T-helper 2 cell treated with Interferon-gamma antibody and Interleukin-4, amounts not matched to agents 100 ng/mL and 5 ng/mL, for 36 hours (primary cell): ENCODE data around the gene ACTR1B. TPM values are rescaled to one million over a fixed set of nuclear protein-coding genes. Genes with fewer than 3 reads are reported as not detected.
"Not testable (repeated sequence)": the region's sequence is repeated elsewhere in the genome, so short reads cannot be mapped to it uniquely, and the experiment has no call there.

ENCODE experiments used
- intact Hi-C: fragments of 100-400 bp; cut with micrococcal nuclease; formaldehyde crosslinking; loops from one replicate; pipeline ENCODE4 v1.15.1; 2023
- total RNA-seq: library from RNA; stranded (reverse); gene quantifications from 2 replicates; pipeline ENCODE4 v1.2.3, GENCODE V29; 2022

Gene ACTR1B
- total RNA-seq, 1 donor from 2014 or later: 77.0 TPM

GRCh38 chr2:97691166-97691565 lies 27.3 kb upstream of the ACTR1B start:
- intact Hi-C loops: no loop called here

DNA sequence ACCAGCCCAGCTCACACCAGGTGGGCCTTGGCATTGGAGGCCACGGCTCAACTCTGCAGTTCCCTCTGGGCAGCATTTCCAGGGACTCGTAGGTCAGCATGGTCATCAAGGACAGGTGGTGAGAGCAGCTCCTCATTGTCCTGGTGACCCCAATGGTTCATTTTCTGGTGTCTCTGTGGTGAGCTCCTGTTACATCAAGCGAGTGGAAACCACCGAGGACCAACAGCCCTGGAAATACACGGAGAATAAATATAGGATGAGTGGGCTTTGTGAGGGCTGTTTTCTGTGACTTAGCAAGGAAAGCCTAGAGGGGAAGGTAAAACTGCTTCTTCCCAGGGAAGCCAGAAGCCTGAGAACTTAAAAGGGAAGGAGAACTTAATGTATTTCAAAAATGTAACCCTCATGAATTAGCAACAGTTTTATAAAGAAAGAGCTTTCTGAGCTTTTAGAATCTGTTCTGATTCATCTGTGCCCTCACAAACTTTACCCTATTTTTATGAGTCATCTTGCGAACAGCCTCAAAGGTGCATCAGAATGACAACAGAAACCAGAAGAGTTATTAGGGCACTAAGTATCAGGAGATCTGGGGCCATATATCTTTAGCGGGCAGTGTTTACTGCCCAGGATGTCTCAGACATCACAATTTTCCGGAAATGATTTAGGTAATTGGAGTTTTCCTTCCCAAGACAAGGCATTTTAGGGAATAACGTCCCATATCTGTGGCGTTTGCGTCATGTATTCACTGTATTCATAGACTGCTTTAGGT lies 24.4 kb upstream of the ACTR1B start:
- intact Hi-C loops: no loop called here

GRCh38 chr2:97687235-97687634 lies 23.4 kb upstream of the ACTR1B start:
- intact Hi-C loops: not testable (repeated sequence)

- intact Hi-C loops: no loop called here
Measured at GRCh38 chr2:97678298-97678697, 14.5 kb upstream of the ACTR1B start.

- intact Hi-C loops: no loop called here
Measured at GRCh38 chr2:97677480-97677879, 13.6 kb upstream of the ACTR1B start.

GRCh38 chr2:97676620-97677019 lies 12.8 kb upstream of the ACTR1B start:
- intact Hi-C loops: no loop called here

DNA sequence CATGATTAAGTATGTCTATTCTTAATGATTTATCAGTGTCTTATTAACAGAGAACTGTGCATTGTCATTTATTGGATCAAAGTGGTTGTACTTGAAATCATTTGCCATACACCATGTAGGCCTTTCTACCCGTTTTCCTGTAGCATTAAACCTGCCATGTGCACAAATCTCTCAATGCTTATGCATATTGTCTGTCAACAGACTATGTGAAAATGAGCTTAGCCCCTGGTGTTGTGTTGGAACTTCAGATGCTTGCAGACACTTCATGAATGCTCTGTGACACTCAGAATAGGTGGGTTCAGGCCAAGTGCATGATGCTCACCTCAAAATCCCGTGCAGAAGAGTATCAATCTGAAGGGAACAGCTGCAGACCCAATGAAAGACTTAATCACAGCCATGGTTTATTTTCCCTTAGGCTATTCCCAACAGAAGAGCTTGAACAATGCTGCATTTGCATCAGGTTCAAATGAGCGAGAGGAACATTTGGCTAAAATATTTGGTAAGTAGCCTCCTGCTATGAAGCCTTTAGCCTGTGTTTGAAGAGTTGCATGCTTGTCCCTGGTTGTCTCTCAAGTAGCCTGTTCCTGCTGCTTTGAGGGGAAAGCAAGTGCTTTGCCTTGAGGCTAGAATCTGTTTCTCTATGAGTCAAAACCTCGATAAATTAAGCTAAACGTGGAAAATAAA lies 11.7 kb upstream of the ACTR1B start:
- intact Hi-C loops: no loop called here

- intact Hi-C loops: no loop called here
Measured at GRCh38 chr2:97673915-97674283, 10.1 kb upstream of the ACTR1B start.

DNA sequence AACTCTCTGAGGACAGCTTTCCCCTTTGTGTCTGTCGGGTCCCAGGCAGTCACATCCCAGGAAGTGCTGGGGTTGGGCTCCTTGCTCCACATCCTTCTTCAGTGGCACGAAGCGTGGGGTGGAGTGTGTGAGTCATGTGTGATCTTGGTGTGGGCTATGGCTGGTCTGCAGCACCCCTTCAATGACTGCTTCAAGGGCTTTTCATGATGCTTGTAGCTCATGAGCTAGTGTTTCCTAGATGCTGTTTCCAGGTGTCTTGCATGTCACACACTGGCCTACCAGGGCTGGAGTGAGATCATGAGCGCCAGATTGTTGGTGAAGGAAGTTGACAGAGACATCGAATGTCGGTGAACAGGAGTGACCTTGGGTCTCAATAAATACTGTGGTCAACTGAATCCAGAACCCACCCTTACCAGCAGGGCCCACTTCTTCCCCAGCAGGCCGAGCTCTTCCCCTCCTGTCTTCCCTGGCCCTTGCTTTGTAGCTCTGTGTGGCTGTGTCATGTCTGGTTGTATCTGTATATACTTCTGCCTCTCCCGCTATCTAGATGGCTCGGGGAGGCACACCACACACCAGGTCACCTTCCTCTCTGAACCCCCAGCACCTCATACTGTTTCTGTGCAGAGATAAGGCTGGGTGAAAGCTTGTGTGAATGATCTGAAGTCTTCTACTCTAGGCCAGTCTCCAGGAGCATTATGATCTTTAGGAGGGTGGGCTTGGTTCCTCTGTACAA lies 9.5 kb upstream of the ACTR1B start:
- intact Hi-C loops: no loop called here

DNA sequence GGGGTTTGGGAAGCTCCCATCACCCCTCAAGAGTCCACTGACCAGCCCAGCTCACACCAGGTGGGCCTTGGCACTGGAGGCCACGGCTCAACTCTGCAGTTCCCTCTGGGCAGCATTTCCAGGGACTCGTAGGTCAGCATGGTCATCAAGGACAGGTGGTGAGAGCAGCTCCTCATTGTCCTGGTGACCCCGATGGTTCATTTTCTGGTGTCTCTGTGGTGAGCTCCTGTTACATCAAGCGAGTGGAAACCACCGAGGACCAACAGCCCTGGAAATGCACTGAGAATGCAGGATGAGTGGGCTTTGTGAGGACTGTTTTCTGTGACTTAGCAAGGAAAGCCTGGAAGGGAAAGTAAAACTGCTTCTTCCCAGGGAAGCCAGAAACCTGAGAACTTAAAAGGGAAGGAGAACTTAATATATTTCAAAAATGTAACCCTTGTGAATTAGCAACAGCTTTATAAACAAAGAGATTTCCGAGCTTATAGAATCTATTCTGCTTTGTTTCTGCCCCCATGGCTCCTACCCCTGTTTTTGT lies 8.8 kb upstream of the ACTR1B start:
- intact Hi-C loops: not testable (repeated sequence)

- intact Hi-C loops: no loop called here
Measured at GRCh38 chr2:97671526-97671925, 7.7 kb upstream of the ACTR1B start.

GRCh38 chr2:97670471-97670870 lies 6.6 kb upstream of the ACTR1B start:
- intact Hi-C loops: no loop called here

- intact Hi-C loops: no loop called here
Measured at GRCh38 chr2:97669448-97669847, 5.6 kb upstream of the ACTR1B start, which contains the start of gene C2orf92. Gene C2orf92, plus strand, starts transcription at chr2:97669713. Its CDS starts 76 bp downstream, at chr2:97669789.

DNA sequence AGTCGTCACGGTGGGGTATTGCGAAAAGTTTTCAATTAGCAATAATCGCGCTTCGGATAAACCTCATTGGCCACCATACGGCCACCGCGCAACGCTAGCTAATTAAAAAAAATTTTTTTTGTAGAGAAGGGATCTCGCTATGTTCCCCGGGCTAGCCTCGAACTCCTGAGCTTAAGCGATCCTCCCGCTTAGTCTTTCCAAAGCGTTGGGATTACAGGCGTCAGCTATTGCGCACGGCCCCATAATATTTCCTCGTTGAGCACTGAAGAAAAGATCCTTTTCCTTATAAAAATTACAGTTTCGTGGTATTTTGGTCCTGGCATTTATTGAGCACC lies 759 bp upstream of the ACTR1B start:
- intact Hi-C loops: loop anchor here (1.0 to 2.0 kb wide), 3 partner anchors 19 to 74 kb away; no protein-coding TSS in a partner anchor

GRCh38 chr2:97663626-97663961 lies 250 bp downstream of the ACTR1B start:
- intact Hi-C loops: no loop called here

DNA sequence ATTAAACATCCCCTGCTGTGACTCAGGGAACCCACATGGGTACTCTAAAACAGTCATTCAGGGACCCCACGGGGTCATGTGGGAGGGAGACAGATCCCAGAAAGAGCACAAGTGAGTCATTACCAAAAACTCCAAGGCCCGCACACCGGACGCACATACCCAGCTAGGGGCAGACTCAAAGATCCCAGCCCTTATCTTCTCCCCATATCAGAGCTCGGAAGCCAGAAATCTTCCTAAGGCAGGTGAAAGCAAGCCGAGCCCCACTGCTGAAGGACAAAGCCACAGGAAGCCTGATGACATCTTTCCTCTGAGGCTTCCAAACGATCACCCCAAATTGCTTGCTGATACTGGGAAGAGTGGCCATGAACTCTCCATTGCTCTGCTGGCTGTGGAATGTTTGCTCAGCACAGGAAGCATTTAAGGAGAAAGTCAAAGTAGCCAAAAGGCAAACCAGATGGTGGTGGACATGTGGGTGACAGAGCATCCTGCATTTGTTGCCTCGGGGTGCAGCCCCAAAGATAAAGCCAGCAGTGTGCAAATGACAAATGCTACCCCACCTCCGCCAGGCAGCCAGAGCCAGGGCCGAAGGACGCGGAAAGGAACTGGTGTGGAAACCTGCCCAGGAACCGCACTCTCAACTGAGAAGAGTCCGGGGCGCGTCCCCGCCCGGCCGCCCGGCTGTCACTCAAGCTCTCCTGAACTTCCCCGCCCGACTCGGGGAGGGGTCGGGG lies 784 bp downstream of the ACTR1B start:
- intact Hi-C loops: no loop called here

GRCh38 chr2:97662386-97662894 lies 1.4 kb downstream of the ACTR1B start:
- intact Hi-C loops: no loop called here

DNA sequence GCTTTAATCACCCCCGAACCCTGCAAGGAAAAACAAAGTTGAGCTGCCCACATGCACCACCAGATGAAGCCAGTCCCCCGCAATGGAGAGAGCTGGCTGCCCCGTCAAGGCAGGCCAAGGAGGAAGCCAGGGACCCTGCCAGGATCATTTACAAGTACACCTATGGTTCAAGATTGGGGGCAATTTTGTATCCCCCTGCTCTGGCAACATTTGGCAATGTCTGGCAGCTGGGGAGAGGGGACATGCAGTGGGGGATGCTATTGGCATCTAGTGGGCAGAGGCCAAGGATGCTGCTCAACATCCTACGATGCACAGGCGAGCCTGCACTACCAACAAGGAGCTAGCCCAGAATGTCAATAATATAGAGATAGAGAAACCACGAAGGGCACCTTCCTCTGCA lies 1.9 kb downstream of the ACTR1B start:
- intact Hi-C loops: no loop called here

- intact Hi-C loops: no loop called here
Measured at GRCh38 chr2:97660775-97661389, 3.0 kb downstream of the ACTR1B start.

- intact Hi-C loops: no loop called here
Measured at GRCh38 chr2:97660044-97660774, 3.6 kb downstream of the ACTR1B start.
